LHCN-M2 (cell line): ENCODE measurements around the gene CCDC92B. TPM values are rescaled to one million over a fixed set of nuclear protein-coding genes. Genes with fewer than 3 reads are reported as not detected.

Experiments
- DNase-seq: peaks from one replicate; pipeline ENCODE4 v3.0.0-alpha.2; 2012; ENCODE audit warnings: low read depth
- total RNA-seq: library from RNA; depleted of rRNA; stranded (reverse); fragments of >200 nt; gene quantifications from 2 replicates; pipeline ENCODE4 v1.2.3, GENCODE V29; 2014

CCDC92B gene
- total RNA-seq, 1 experiment from 2014 or later, result not detected

- DNase-seq, result no peak
These were observed 29.0 kb upstream of the CCDC92B start for GRCh38 chr17:2778489-2778888.

DNA sequence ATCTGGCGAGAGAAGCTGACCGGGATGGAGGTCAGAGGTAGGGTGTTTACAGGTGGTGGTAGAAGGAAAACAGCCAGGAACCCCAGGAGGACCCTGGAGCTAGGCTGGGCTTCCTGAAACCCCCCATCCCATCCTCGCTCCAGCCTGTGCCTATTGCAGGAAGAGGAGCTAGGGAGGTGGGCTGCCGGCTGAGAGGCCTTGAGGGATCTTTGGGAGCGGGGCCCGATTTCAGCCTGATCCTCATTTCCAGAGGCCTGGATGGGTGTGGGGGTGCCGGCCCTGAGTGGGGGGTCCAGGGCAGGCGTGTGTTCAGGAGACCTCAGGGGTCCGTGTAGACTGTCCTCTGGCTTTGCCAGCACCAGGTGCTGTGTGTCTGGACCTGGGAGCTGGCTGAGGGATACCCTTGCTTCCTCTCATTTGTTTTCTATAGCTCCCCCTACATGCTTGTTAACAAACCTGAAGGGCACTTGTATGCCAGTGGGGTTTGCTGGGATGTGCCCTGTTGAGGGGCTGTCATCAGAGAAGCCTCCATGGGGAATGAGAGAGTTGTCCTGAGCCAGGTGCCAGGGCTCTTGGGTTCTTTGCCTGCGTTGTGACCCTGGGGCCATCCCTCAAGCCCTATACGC lies 27.9 kb upstream of the CCDC92B start:
- DNase-seq, result no peak

GRCh38 chr17:2776589-2777241 lies 27.3 kb upstream of the CCDC92B start:
- no peak for DNase-seq

DNA sequence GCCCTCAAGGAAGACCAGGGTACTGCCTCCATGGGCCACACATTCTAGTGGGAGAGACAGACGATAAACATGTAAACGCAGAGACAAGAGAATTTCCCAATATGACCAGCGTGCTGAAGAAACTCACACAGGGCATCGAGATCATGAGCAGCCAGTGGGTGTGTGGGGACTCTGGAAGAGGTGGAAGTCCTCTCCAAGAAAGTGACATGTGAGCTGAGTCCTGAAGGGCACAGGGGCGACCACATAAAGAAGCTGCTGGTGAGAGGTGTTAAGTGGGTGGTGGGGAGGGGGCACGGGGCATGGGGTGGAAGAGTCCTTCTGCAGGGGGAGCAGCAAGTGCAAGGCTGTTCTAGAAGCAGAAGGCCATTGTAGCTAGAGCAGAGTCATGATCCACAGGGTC lies 25.8 kb upstream of the CCDC92B start:
- DNase-seq, result no peak

DNA sequence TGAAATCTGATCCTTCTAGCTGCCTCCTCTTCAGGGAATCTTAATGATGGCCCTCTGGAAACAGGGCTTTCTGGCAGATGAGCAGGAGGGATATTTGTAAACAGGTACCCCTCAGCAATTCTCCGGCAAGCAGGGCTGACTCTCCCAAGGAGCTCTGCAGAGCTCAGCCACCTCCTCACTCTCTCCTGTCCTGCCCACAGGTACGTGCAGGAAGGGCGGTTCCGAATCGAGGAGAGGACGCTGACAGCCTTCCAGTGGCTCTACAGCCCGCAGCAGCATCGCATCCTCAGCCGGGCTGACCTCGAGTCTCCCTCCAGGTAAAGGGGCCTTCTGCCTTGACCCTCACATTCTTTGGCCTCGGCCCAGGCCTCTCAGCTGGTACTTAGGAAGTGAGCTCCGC lies 20.7 kb upstream of the CCDC92B start:
- DNase-seq, result no peak

DNA sequence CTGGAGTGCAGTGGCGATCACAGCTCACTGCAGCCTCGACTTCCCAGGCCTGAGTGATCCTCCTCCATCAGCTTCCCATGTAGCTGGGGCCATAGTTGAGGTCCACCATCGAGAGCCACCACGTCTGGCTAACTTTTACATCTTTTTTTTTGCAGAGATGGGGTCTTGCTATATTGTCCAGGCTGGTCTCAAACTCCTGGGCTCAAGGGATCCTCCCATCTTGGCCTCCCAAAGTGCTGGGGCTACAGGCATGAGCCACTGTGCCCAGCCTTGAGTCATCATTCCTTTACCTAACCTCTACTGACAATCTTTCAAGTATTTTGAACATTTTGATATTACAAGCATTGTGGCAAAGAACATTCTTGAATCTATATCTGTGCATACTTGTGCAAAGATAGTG lies 9.4 kb upstream of the CCDC92B start:
- no peak for DNase-seq

DNA sequence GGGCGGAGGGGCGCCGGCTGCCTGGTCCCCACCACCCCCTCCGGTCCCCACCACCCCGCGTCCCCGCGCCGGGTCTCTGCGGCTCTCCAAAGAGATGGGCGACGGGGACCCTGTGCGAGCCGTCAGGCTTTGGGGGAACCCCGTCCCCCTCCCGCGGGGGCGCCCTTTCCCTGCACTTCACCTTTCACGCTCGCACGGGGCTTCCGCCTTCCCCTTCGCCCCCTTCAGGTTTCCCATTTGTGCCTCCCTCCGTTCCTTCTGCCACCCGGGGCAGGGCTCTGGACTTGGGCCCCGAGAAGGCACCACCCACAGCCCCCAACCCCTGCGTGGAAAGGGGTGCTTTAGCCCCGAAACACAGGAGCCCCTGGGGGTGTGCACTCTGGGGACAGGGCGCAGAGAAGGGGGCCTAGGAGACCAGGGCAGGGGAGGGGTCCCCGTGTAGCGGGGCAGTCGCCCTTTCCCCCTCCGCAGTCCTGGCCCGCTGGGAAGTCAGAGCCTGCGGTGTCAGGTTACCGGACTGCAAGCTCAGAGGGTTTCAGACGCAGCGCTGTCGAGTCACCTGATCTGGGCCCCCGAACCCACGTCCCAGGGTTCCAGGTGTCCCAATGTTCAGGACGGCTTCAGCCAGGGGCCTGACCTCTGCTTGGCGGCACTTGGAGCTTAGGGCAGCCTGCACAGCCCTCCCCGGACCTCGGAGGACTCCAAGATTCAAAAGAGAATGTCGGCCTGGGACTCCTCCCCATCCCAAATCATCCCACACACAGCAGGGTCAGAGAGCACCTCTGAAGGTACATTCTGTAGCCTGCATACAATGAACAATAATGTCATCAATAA lies 6.7 kb upstream of the CCDC92B start:
- no peak for DNase-seq

- no peak for DNase-seq
These were observed 2.0 kb upstream of the CCDC92B start for GRCh38 chr17:2751491-2751890.

GRCh38 chr17:2750721-2751120 lies 1.3 kb upstream of the CCDC92B start:
- DNase-seq, result no peak

DNA sequence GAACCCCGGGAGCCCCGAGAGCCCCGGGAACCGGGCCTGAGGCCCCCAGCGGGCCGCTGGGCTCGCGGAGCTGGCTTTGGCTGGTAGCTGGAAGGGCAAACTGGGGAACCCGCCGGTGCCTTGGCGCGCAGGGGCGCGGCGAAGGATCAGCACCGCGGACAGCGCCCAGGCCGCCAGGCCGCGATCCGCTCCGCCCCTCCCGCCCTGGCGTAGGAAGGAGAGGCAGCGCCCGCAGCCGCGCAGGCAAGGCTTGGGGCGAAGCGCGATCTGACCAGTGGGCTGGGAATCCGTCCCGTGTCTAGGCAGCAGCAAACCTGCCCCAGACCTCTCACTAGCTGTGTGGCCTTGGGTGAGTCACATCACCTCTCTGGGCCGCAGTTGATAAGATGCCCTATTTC lies 331 bp upstream of the CCDC92B start:
- DNase-seq, result peak; percentile 44

DNA sequence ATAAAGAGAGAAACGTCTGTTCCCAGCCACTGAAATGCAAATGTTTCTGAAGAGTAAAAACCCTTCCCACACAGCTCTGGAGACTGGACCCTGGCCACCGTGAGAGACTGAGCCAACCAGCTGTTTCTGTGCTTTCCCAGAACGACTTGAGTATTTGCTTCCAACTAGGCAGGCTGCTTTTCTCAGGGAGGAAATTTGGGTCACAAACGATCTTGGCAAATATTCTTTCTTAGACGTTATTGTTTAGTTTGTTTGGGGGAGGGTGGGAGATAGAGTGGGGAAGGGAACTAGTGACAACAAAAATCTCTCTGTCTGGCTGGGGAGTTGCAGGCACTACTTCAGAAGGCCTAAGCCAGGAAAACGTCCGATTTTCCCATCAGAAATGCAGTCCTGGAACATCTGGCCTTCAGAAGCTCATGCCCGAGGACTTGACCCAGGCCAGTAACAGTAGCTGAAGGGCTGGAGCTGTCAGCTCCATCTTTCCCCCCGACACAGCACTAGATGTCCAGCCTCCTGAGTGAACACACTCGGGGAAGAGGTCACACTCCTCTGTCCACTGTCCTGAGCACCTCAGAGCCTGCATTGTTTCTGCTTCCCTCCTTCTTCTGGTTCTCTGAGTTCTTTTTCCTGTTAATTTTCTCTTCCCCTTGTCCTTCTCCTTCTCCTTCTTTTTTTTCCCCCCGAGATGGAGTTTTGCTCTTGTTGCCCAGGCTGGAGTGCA lies 4.0 kb downstream of the CCDC92B start:
- DNase-seq, result no peak

DNA sequence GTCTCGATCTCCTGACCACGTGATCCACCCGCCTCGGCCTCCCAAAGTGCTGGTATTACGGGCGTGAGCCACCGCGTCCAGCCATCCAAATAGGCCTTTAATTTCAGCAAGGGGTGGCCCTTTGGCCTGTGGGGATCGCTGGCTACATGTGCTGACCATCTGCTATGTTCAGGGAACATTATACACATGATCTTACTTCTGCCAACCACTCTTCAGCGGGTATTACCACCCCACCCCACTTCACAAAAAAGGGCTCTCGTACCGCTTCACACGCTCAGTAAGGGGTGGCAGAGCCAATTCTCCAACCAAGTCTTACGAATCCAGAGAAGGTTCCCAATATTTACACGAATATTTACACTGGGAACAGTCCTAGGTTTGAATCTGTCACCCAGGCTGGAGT lies 11.8 kb downstream of the CCDC92B start:
- DNase-seq, result no peak

GRCh38 chr17:2736956-2737355 lies 12.5 kb downstream of the CCDC92B start:
- DNase-seq, result no peak

GRCh38 chr17:2735896-2736295 lies 13.6 kb downstream of the CCDC92B start:
- no peak for DNase-seq

DNA sequence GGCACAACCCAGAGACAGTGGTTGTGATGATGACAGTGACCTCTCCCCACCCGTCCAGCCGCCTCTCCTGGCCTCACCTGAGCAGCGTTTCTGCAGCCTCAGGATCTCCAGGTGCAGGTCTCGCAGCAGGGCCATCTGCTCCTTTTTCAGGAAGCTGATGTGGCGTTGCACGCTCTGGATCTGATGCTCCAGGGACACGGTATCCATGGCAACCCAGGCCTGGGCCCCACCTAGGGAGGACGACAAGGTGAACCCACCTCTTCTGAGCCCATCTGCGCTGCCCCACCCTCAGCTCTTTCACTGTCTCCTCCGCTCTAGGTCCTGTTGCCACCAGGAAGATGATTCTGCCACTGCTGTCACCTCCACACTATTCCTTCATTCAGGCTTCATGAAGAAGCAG lies 14.5 kb downstream of the CCDC92B start:
- DNase-seq, result no peak

DNA sequence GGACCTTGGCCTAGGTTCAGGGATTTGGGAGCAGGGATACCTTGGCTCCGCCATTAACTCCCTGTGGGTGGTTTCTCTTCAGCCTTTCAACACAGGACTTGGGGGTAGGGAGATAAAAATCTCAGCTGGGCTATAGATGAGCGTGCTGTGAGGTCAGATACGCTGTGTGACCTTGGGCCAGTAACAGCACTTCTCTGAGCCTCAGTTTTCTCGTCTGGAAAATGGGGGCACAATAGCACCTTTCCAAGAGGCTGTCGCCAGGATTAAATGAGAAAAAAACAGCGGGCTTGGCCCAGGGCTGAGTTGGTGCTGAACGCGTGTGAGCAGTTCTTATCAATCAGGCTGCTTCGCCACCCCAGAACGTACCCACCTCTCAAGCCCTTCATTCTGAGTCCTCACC lies 17.6 kb downstream of the CCDC92B start:
- DNase-seq, result no peak

DNA sequence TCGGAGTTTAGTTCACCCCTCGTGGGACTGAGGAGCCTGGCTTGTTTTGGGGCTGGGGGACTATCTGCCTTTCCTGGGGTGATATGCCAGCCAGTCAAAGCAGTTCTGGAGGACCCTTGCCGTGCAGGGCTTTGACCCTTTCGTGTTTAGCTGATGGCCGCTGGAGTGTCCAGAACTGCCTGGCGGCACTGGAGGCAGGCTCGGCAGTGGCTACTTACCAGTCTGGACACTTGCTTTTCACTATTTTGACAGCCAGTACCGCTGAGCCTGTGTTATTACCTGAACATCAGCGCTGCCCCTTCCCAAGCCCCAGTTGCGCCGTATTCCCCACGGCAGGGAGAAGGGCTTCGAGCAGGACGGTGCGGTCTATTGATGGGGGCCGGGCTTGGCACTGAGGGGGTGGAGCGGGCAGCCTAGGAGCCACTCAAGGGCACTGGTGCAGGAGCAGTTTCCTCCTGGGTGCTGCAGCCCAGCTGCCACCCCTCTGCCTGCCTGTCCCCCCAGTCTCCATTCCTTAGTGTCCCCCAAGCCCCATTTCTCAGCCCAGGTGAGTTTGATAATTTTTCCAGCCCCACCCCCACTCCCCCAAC lies 18.6 kb downstream of the CCDC92B start:
- DNase-seq, result no peak

GRCh38 chr17:2724784-2725164 lies 24.7 kb downstream of the CCDC92B start:
- DNase-seq, result no peak

- DNase-seq, result no peak
These were observed 25.3 kb downstream of the CCDC92B start for GRCh38 chr17:2723997-2724783.

DNA sequence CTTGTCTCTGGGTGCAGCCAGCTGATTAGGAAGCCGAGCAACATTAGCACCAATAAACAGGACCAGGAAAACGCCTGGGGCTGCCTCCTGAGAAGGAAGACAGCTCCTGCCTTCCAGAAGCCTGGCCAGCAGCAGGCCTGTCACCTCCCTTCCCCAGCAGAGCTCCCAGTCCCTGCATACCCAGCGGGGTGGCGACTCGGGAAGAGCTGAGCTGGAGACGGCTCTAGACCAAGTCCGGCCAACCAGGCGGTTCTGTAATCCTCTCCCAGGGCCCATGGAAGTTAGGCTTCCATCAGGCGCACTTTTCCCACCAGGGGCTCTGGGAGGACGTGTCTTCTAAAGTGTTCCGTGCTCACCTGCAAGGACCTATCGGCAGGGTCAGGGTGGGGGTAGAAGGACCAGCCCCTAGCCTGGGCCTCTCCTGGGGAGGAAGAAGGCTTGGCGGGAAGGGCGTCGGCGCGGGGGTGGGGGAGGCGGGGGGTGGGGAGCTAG lies 25.9 kb downstream of the CCDC92B start:
- DNase-seq, result no peak

- no peak for DNase-seq
These were observed 26.8 kb downstream of the CCDC92B start for GRCh38 chr17:2722611-2723010.
